Sigmoid colon (tissue), 4 donors: ENCODE results near the gene CHCHD6.

ENCODE experiments used
- EP300 ChIP-seq, 4 donors: sonication (generic); formaldehyde crosslinking; IDR thresholded peaks; one replicate each; pipeline ENCODE4 v1.6.1; 2017; ENCODE audit warnings: antibody characterized with exemption in 4 of 4
- TF ChIP-seq, protein P1 (sequence below), 4 experiments: fragments of 450-650 bp in 3 of 4; fragments of 200-600 bp in 1 of 4; IDR thresholded peaks; one replicate each; pipeline ENCODE4 v1.5.1; 2016 to 2019; ENCODE audit warnings: antibody characterized with exemption in 4 of 4, mild to moderate bottlenecking in 3 of 4, moderate library complexity in 2 of 4

DNA sequence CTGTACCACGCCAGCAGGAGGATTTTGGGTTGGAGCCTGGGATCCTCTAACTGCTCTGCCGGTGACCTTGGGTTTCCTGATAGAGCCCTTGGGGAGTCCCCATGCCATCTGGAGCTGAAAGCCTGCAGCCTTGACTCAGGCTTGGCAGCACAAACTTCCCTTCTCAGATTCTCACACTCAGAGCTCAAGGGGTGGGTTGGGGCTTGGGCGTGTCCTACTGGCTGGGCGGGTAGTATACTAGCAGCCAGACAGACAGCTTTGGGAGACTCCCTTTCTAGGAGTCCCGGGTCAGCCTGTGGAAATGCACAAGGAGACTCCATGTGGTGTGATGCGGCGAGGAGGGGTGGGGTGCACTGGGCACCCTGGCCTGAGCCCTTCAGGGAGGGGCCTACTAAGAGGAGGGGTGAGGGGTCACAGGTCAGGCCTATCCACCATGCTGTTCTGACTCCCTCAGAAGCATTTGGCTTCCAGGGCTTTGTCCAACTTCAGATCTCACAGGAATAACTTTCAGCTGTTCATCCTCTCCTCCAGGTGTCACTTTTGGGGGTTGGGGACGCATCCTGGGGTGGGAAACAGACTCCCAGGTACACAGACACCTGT is 257.3 kb downstream of the CHCHD6 start:
- TF ChIP-seq, protein P1, sequence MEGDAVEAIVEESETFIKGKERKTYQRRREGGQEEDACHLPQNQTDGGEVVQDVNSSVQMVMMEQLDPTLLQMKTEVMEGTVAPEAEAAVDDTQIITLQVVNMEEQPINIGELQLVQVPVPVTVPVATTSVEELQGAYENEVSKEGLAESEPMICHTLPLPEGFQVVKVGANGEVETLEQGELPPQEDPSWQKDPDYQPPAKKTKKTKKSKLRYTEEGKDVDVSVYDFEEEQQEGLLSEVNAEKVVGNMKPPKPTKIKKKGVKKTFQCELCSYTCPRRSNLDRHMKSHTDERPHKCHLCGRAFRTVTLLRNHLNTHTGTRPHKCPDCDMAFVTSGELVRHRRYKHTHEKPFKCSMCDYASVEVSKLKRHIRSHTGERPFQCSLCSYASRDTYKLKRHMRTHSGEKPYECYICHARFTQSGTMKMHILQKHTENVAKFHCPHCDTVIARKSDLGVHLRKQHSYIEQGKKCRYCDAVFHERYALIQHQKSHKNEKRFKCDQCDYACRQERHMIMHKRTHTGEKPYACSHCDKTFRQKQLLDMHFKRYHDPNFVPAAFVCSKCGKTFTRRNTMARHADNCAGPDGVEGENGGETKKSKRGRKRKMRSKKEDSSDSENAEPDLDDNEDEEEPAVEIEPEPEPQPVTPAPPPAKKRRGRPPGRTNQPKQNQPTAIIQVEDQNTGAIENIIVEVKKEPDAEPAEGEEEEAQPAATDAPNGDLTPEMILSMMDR (IDR thresholded peaks at IDR 0.05), result no peak
- TF ChIP-seq EP300 (IDR thresholded peaks at IDR 0.05), result no peak
